SK-N-DZ (cell line): ENCODE data around the gene ACKR2.
"Not testable (repeated sequence)": the region's sequence is repeated elsewhere in the genome, so short reads cannot be mapped to it uniquely, and the experiment has no call there.

Source experiments
- DNase-seq: peaks from one replicate; pipeline ENCODE4 v3.0.0-alpha.2; 2015; ENCODE audit warnings: low spot score

ACKR2 gene

DNA sequence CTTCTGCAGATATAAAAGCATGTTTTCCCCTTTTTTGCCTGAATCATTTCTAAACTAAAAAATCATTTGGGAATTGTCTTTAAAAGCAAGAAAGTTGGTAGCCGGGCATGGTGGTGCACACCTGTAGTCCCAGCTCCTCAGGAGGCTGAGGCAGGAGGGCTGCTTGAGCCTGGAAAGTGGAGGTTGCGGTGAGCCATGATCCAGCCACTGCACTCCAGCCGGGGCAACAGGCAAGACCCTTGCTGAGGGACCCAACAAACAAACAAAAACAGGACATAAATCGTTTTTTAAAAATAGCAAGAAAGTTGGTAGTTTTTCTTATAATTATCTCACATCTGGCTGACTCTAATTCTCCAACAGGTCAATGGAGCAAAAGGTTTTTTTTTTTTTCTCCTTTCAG, 7.5 kb upstream of the ACKR2 start:
- DNase-seq: no peak

- no peak for DNase-seq
Measured at GRCh38 chr3:42802876-42803413, 6.3 kb upstream of the ACKR2 start.

GRCh38 chr3:42803414-42804105, 5.7 kb upstream of the ACKR2 start:
- DNase-seq: peak; percentile 57

- peak; percentile 92 for DNase-seq
Measured at GRCh38 chr3:42804106-42804830, 5.0 kb upstream of the ACKR2 start, which contains the start of gene HIGD1A. Gene HIGD1A, minus strand, starts transcription at chr3:42804490. Its CDS starts 10,237 bp downstream, at chr3:42794253.

DNA sequence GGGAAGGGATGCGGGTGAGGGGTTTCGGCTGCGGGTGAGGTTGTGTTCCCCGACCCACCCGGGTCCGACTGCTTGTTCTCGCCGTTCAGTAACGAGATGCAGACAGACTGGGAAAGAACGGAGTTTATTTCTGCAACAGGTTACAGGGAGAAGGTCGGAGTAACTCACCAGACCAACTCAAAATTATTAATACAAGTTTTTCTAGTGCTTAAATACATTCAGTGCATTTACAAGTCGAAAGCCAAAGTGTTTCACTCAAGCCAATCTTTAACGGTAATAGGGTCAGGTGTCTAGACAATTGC, 4.5 kb upstream of the ACKR2 start:
- no peak for DNase-seq

- no peak for DNase-seq
Measured at GRCh38 chr3:42805141-42805821, 4.0 kb upstream of the ACKR2 start.

GRCh38 chr3:42807929-42808328, 1.3 kb upstream of the ACKR2 start:
- no peak for DNase-seq

GRCh38 chr3:42810706-42811105, 1.5 kb downstream of the ACKR2 start:
- not testable (repeated sequence) for DNase-seq

GRCh38 chr3:42811118-42811883, 2.1 kb downstream of the ACKR2 start:
- DNase-seq: not testable (repeated sequence)

- peak; percentile 7 for DNase-seq
Measured at GRCh38 chr3:42814246-42814645, 5.0 kb downstream of the ACKR2 start.

GRCh38 chr3:42814914-42815507, 5.8 kb downstream of the ACKR2 start:
- DNase-seq: peak; percentile 44

DNA sequence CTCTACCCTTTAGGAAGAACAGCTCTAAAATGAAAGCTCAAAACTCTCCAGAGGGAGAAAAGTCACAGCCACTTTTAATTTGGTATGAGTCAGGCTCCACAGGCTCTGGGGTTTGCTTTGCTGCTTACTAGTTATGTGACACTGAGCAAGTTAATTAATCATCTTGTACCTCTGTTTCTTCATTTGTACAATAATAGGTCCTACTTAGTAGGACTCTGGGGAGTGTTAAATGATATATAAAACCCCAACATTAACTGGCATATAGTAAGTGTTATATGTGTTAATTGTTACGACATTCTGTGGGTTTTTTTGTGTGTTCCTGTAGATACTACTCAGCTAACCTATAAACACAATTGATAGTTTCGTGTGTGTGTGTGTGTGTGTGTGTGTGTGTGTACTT, 6.6 kb downstream of the ACKR2 start:
- no peak for DNase-seq

DNA sequence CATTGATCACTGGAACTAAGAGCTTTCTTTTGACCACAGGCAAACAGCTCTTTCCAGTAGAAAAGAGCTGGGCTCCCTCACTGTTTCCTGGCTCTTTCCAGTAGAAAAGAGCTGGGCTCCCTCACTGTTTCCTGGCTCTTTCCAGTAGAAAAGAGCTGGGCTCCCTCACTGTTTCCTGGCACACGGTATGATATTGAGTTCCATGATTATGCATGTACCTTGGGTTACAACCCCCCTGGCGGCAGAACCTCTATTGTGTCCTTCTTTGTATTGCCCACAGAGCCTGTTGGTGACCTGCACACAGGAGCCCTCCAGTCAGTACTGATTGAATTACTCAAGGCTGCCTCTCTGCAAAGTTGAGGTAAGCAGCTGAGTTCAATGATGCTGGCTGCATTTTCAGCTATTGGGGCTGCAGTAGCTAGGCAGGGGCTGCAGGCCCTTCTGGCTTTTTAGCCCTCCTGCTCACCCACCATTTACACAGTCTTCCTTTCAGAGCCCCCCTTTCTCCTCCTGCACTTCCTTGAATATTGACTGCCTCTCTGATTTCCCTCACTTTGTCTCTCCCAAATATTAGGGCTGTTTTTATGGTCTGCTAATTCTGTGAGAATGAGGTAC, 10.2 kb downstream of the ACKR2 start:
- DNase-seq: peak; percentile 70

- DNase-seq: no peak
Measured at GRCh38 chr3:42820746-42821051, 11.5 kb downstream of the ACKR2 start.

DNA sequence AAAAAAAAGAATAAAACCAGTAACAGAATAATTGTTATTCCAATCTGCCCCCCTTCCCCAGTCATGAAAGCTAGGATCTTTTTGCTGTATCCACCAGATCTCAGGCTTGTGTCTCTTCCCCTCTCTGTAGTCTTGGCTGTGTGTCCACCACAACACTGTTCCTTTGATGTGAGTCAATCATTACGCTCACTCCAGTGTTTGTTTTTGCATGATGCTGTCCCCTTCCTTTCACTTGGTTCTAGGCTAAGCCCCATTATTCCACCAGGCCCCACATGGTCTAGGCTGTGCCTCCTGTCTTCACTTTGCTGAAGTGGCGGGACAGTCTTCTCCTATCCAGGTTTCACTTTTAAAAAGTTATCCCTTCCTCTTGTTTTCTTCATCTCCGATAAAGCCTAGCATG, 13.6 kb downstream of the ACKR2 start:
- DNase-seq: no peak

GRCh38 chr3:42823351-42823750, 14.1 kb downstream of the ACKR2 start:
- no peak for DNase-seq

DNA sequence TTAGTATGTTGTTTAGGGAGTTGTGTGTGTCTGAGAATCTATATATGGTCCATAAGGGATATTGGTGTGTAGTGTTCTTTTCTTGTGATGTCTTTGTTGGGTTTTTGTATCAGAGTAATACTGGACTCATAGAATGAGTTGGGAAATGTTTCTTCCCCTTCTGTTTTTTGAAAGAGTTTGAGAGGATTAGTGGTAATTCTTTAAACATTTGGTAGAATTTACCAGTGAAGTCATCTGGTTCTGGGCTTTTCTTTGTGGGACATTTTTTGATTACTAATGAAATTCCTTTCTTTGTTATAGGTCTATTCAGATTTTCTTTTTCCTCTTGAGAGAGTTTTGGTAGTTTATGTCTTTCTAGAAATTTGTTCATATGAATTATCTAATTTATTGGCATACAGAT, 16.9 kb downstream of the ACKR2 start:
- DNase-seq: no peak

DNA sequence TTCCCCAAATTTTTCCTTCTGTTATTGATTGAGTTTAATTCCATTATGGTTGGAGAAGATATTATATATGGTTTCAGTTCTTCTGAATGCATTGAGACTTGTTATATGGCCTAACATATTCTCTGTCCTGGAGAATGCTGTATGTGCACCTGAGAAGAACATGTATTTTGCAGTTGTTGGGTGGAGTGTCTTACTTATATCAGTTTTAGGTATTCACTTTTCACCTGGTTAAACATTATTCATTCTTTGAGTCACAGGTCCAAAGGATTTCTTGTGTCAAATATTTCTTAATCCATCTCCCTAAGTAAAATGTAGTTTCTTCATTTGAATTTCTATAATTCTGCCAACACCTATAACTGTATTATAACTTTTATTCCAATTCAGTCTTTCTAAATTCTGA, 17.8 kb downstream of the ACKR2 start:
- no peak for DNase-seq

GRCh38 chr3:42827654-42828053, 18.4 kb downstream of the ACKR2 start:
- DNase-seq: no peak

DNA sequence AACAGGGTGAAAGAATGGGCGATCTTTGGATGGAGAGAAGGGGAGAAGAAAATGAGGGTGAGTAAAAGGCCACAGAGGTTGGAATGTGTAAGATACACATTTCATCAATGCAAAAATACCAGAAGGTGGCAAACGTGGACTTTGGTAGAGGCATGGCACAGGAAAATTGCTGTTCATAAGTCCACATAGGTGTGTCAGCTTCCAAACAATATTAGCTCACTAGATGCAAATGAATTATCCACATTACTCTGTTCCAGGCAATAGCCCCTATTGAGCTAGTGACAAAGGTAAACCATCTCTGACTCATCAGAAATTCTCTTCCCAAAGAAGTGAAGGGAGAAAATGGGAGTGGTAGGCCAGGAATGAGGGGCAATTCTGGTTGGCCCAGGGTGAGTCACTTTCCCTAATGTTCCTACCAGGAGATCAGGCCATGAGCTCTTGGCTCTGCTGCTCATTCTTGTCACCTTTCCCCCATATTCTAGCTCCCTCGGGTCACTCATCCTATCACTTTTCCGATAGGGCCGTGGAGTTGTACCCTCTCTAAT, 19.9 kb downstream of the ACKR2 start:
- no peak for DNase-seq
